Endothelial cell of umbilical vein (primary cell): ENCODE measurements around the gene MGAT4A. TPM values are rescaled to one million over a fixed set of nuclear protein-coding genes. Genes with fewer than 3 reads are reported as not detected.

Experiments
- BruUV-seq: library from RNA; stranded (reverse); fragments of 400-500 nt; replicated peaks from 2 replicates; lab custom pipeline; 2021; lab: Mats Ljungman, UMichigan
- CTCF ChIA-PET: fragments of 300-600, 350-600 bp; sonication (Branson Sonifier 250); formaldehyde crosslinking; loops from one replicate; lab custom pipeline; 2021; ENCODE audit warnings: antibody characterized with exemption, inconsistent platforms; lab: Charles Lee
- POLR2A ChIA-PET: fragments of 300-600, 350-600 bp; sonication (Branson Sonifier 250); formaldehyde crosslinking; loops from one replicate; lab custom pipeline; 2021; ENCODE audit warnings: antibody characterized with exemption, inconsistent platforms; lab: Charles Lee
- DNase-seq: peaks from one replicate; pipeline ENCODE4 v3.0.0-alpha.2; 2011; ENCODE audit warnings: low read depth, low spot score
- FAIRE-seq: peaks from 2 replicates; lab custom pipeline; 2011; peaks lifted over from hg19 to GRCh38; lab: Jason Lieb, UNC
- H2AFZ ChIP-seq: 2 replicates; pipeline ENCODE4 v1.6.0; 2012; ENCODE audit warnings: low read depth, low read length, control low read depth, inconsistent platforms
- H3K27ac ChIP-seq: 2 replicates; pipeline ENCODE4 v1.5.1; 2011; ENCODE audit warnings: low read depth, mild to moderate bottlenecking, control low read depth, low read length, moderate library complexity; ENCODE audit not compliant: insufficient read depth
- H3K27me3 ChIP-seq, 2 experiments: 2 replicates each; pipeline versions ENCODE4 v1.6.0 to v1.6.1; 2011; ENCODE audit warnings: low read length in 2 of 2, mixed read lengths in 1 of 2; ENCODE audit not compliant: control insufficient read depth in 2 of 2, insufficient read depth in 2 of 2
- H3K36me3 ChIP-seq, 2 experiments: 2 replicates in 1 of 2; 3 replicates in 1 of 2; pipeline ENCODE4 v1.5.1; 2011; ENCODE audit warnings: low read length in 2 of 2, mild to moderate bottlenecking in 1 of 2, moderate library complexity in 1 of 2; ENCODE audit not compliant: control insufficient read depth in 2 of 2, insufficient read depth in 2 of 2; ENCODE audit errors: extremely low read depth in 1 of 2
- H3K4me1 ChIP-seq: 3 replicates; pipeline ENCODE4 v1.5.1; 2011; ENCODE audit warnings: mild to moderate bottlenecking, low read length; ENCODE audit not compliant: control insufficient read depth, insufficient read depth; ENCODE audit errors: extremely low read depth
- H3K4me2 ChIP-seq: 2 replicates; pipeline ENCODE4 v1.6.1; 2011; ENCODE audit warnings: low read length, control low read depth, mixed read lengths; ENCODE audit not compliant: insufficient read depth
- H3K4me3 ChIP-seq, 3 experiments: fragments of 200-600 bp in 1 of 3; sonication (generic), shearing (Covaris generic) in 1 of 3; replicated peaks in 1 of 3; 2 replicates each; pipeline ENCODE4 v1.5.1; 2011 to 2016; ENCODE audit warnings: control low read depth in 3 of 3, low read length in 3 of 3, mild to moderate bottlenecking in 2 of 3, inconsistent platforms in 1 of 3, low read depth in 1 of 3, moderate library complexity in 1 of 3; ENCODE audit not compliant: insufficient read depth in 1 of 3
- H3K79me2 ChIP-seq: 2 replicates; pipeline ENCODE4 v1.6.0; 2012; ENCODE audit warnings: low read length, inconsistent platforms; ENCODE audit not compliant: control insufficient read depth, insufficient read depth
- H3K9ac ChIP-seq: replicated peaks from 2 replicates; pipeline ENCODE3; 2011; ENCODE audit warnings: low read length, control low read depth; ENCODE audit not compliant: insufficient read depth; ENCODE audit errors: extremely low read depth
- H3K9me1 ChIP-seq: replicated peaks from 3 replicates; pipeline ENCODE4 v1.6.0; 2011; ENCODE audit warnings: mild to moderate bottlenecking, low read length; ENCODE audit not compliant: control insufficient read depth, insufficient read depth; ENCODE audit errors: extremely low read depth
- H3K9me3 ChIP-seq: replicated peaks from 2 replicates; pipeline ENCODE4 v1.5.1; 2012; ENCODE audit warnings: low read length, inconsistent platforms; ENCODE audit not compliant: control insufficient read depth, insufficient read depth
- H4K20me1 ChIP-seq: replicated peaks from 2 replicates; pipeline ENCODE3; 2011; ENCODE audit warnings: mild to moderate bottlenecking, low read length; ENCODE audit not compliant: control insufficient read depth, insufficient read depth; ENCODE audit errors: extremely low read depth
- CTCF ChIP-seq, 2 donors: IDR thresholded peaks; 1 replicate in 1 of 2; 2 replicates in 1 of 2; pipeline ENCODE4 v1.5.1; 2011; ENCODE audit warnings: low read length in 2 of 2, mild to moderate bottlenecking in 2 of 2, moderate library complexity in 2 of 2, control low read depth in 1 of 2, inconsistent platforms in 1 of 2, low read depth in 1 of 2; ENCODE audit not compliant: insufficient read depth in 1 of 2; ENCODE audit errors: extremely low read depth in 1 of 2
- EZH2 ChIP-seq: IDR thresholded peaks from 2 replicates; pipeline ENCODE4 v1.6.1; 2012; ENCODE audit warnings: borderline replicate concordance, low read depth, mild to moderate bottlenecking, moderate library complexity, low read length, inconsistent platforms; ENCODE audit not compliant: severe bottlenecking
- FOS ChIP-seq: IDR thresholded peaks from 2 replicates; pipeline ENCODE4 v1.6.1; 2011; ENCODE audit warnings: mild to moderate bottlenecking, low read length, moderate library complexity, borderline replicate concordance; ENCODE audit not compliant: insufficient read depth
- GATA2 ChIP-seq: IDR thresholded peaks from 2 replicates; pipeline ENCODE4 v1.7.0; 2011; ENCODE audit warnings: low read depth, mild to moderate bottlenecking, moderate library complexity, mixed read lengths, low read length; ENCODE audit not compliant: insufficient read length, insufficient read depth
- JUN ChIP-seq: IDR thresholded peaks from 2 replicates; pipeline ENCODE4 v1.6.1; 2011; ENCODE audit warnings: borderline replicate concordance, low read depth; ENCODE audit not compliant: insufficient read length, insufficient read depth
- MAX ChIP-seq: IDR thresholded peaks from 2 replicates; pipeline ENCODE4 v1.6.1; 2011; ENCODE audit not compliant: insufficient read depth, insufficient read length
- MYC ChIP-seq: IDR thresholded peaks from one replicate; pipeline ENCODE4 v1.6.1; 2011; ENCODE audit warnings: mild to moderate bottlenecking, low read depth, low read length
- POLR2A ChIP-seq: IDR thresholded peaks from 2 replicates; pipeline ENCODE4 v1.6.1; 2012; ENCODE audit warnings: low read depth, mild to moderate bottlenecking, control low read depth, low read length
- POLR2AphosphoS5 ChIP-seq: IDR thresholded peaks from 2 replicates; pipeline ENCODE4 v1.6.1; 2012; ENCODE audit warnings: low read depth, mild to moderate bottlenecking, control low read depth, low read length, moderate library complexity; ENCODE audit not compliant: insufficient read depth
- dilution Hi-C: fragments of 300-500 bp; cut with MboI; formaldehyde crosslinking; loops from one replicate; pipeline ENCODE4 v1.15.0; 2019; ENCODE audit warnings: low sequenced_read_pairs; ENCODE audit not compliant: extremely low pct_ligation_motif_present
- intact Hi-C: fragments of 100-400 bp; cut with micrococcal nuclease; formaldehyde crosslinking; loops from one replicate; pipeline ENCODE4 v1.10.0; 2022
- polyA plus RNA-seq, 4 experiments: library from polyadenylated mRNA; depleted of rRNA in 3 of 4; stranded (reverse) in 3 of 4; unstranded in 1 of 4; fragments of >200 nt; gene quantifications; 2 replicates each; pipeline versions ENCODE4 v1.2.1 to v1.2.3, GENCODE V29; 2011 to 2012; ENCODE audit warnings: missing spikeins in 1 of 4
- total RNA-seq: library from RNA; stranded (reverse); gene quantifications from 2 replicates; pipeline ENCODE4 v1.2.3, GENCODE V29; 2021

MGAT4A gene
- total and polyA plus RNA-seq, 2 donors (not counting 3 experiments of a cell fraction or from before 2014, with no cell fraction given): 9.2 to 42.2 TPM

- no peaks in the 10 kb centered on the region for H3K9me3 ChIP-seq
- peaks cover 0 to 9% of the 10 kb centered on the region in 2 experiments for H3K36me3 ChIP-seq
- DNase-seq (no peak), FAIRE-seq (no peak)
- H3K27me3 ChIP-seq: no peaks in the 10 kb centered on the region
- intact Hi-C loops: no loop called here
- no peak for TF ChIP-seq CTCF (IDR thresholded peaks at IDR 0.05; ENCODE audit: extremely low read depth in 1 of 2, insufficient read depth in 1 of 2, low read depth in 1 of 2, low read length in 2 of 2)
- TF ChIP-seq POLR2A: no peak
- TF ChIP-seq MYC: no peak
- no peak for TF ChIP-seq EZH2
- TF ChIP-seq GATA2: no peak
- no peak for TF ChIP-seq JUN
- TF ChIP-seq FOS: no peak
- TF ChIP-seq MAX: no peak
- TF ChIP-seq POLR2AphosphoS5: no peak
- no peak overlapping the region for H2AFZ ChIP-seq
- H3K4me1 ChIP-seq: peaks cover 5% of the 10 kb centered on the region
- BruUV-seq: no TSS peak
- no peak overlapping the region for H3K27ac ChIP-seq
- H3K4me2 ChIP-seq: no peak overlapping the region
- dilution Hi-C loops: no loop called here
- POLR2A ChIA-PET: no interaction called here
- CTCF ChIA-PET: interaction anchor here (1.2 kb wide), 1 partner anchor 25 kb away, joined by 4 read pairs; no protein-coding TSS in a partner anchor
- peaks cover 15% of the 10 kb centered on the region for H3K79me2 ChIP-seq
- no peak overlapping the region for H3K4me3 ChIP-seq
- H4K20me1 ChIP-seq: no peaks in the 10 kb centered on the region
- no peaks in the 10 kb centered on the region for H3K9me1 ChIP-seq
- H3K9ac ChIP-seq: no peak overlapping the region
Observed at GRCh38 chr2:98674233-98674964, 56.5 kb downstream of the MGAT4A start.
